H1 (cell line): Measurements from ENCODE around the gene EVA1C. TPM values are rescaled to one million over a fixed set of nuclear protein-coding genes. Genes with fewer than 3 reads are reported as not detected.
"Not testable (repeated sequence)": the region's sequence is repeated elsewhere in the genome, so short reads cannot be mapped to it uniquely, and the experiment has no call there.

Experiments
- CTCF ChIA-PET: fragments of 300-600 bp; sonication (Branson Sonifier 250); formaldehyde crosslinking; loops from one replicate; lab custom pipeline; 2021; ENCODE audit not compliant: partially characterized antibody; lab: Charles Lee
- POLR2A ChIA-PET: fragments of 300-600 bp; sonication (Branson Sonifier 250); formaldehyde crosslinking; loops from one replicate; lab custom pipeline; 2021; ENCODE audit warnings: inconsistent platforms; ENCODE audit not compliant: partially characterized antibody; lab: Charles Lee
- DNase-seq, 2 experiments: peaks; one replicate each; pipeline versions ENCODE4 v3.0.0 to v3.0.0-alpha.2; 2010 to 2022; ENCODE audit warnings: low spot score in 2 of 2, low read depth in 1 of 2, mixed read lengths in 1 of 2
- FAIRE-seq: peaks from 2 replicates; lab custom pipeline; 2011; peaks lifted over from hg19 to GRCh38; lab: Jason Lieb, UNC
- H2AFZ ChIP-seq: 2 replicates; pipeline ENCODE4 v1.8.1; 2012; ENCODE audit warnings: low read length, inconsistent platforms
- H2AK5ac ChIP-seq: 2 replicates; pipeline ENCODE4 v1.6.1; 2013; ENCODE audit warnings: low read depth, low read length
- H2BK120ac ChIP-seq: replicated peaks from 2 replicates; pipeline ENCODE3; 2013; ENCODE audit warnings: low read depth, low read length, inconsistent platforms
- H2BK12ac ChIP-seq: 2 replicates; pipeline ENCODE4 v1.6.1; 2013; ENCODE audit warnings: low read depth, low read length
- H2BK15ac ChIP-seq: 2 replicates; pipeline ENCODE4 v1.6.1; 2013; ENCODE audit warnings: low read length
- H2BK20ac ChIP-seq: 2 replicates; pipeline ENCODE4 v1.6.1; 2013; ENCODE audit warnings: low read length
- H2BK5ac ChIP-seq: 2 replicates; pipeline ENCODE4 v1.6.1; 2013; ENCODE audit warnings: low read depth, low read length
- H3K14ac ChIP-seq: 2 replicates; pipeline ENCODE4 v1.6.1; 2013; ENCODE audit warnings: inconsistent platforms; ENCODE audit not compliant: insufficient read length
- H3K18ac ChIP-seq: 2 replicates; pipeline ENCODE4 v1.6.1; 2013; ENCODE audit warnings: low read length; ENCODE audit errors: extremely low read depth
- H3K23ac ChIP-seq: 2 replicates; pipeline ENCODE4 v1.6.1; 2013; ENCODE audit warnings: inconsistent platforms; ENCODE audit not compliant: insufficient read length
- H3K23me2 ChIP-seq: 2 replicates; pipeline ENCODE4 v1.6.1; 2013; ENCODE audit warnings: low read depth, low read length
- H3K27ac ChIP-seq: 2 replicates; pipeline ENCODE4 v1.6.1; 2011; ENCODE audit warnings: low read depth, low read length, inconsistent platforms
- H3K27me3 ChIP-seq, 4 experiments: replicated peaks in 1 of 4; 1 replicate in 1 of 4; 2 replicates in 3 of 4; pipeline versions ENCODE4 v1.6.1 to v1.8.1; 2011 to 2013; ENCODE audit warnings: low read length in 3 of 4, mild to moderate bottlenecking in 3 of 4, inconsistent platforms in 2 of 4, mixed read lengths in 2 of 4, moderate library complexity in 1 of 4; ENCODE audit not compliant: control insufficient read depth in 3 of 4, insufficient read depth in 3 of 4; ENCODE audit errors: extremely low read depth in 1 of 4
- H3K36me3 ChIP-seq, 4 experiments: 2 replicates each; pipeline versions ENCODE4 v1.6.1 to v1.8.1; 2011 to 2013; ENCODE audit warnings: mild to moderate bottlenecking in 4 of 4, low read length in 3 of 4, moderate library complexity in 2 of 4, control low read depth in 1 of 4, inconsistent platforms in 1 of 4; ENCODE audit not compliant: insufficient read depth in 4 of 4, control insufficient read depth in 2 of 4
- H3K4ac ChIP-seq: replicated peaks from 2 replicates; pipeline ENCODE3; 2013; ENCODE audit warnings: low read length, low read depth, mixed read lengths, inconsistent platforms; ENCODE audit not compliant: insufficient read length
- H3K4me1 ChIP-seq, 4 experiments: replicated peaks in 1 of 4; 1 replicate in 1 of 4; 2 replicates in 3 of 4; pipeline versions ENCODE4 v1.6.1 to v1.8.1; 2011 to 2013; ENCODE audit warnings: low read length in 3 of 4, inconsistent platforms in 2 of 4, mixed read lengths in 1 of 4; ENCODE audit not compliant: insufficient read depth in 4 of 4, control insufficient read depth in 3 of 4
- H3K4me2 ChIP-seq, 2 experiments: 2 replicates each; pipeline versions ENCODE4 v1.6.1 to v1.8.1; 2011 to 2013; ENCODE audit warnings: low read depth in 2 of 2, low read length in 2 of 2, control low read depth in 1 of 2, inconsistent platforms in 1 of 2, mild to moderate bottlenecking in 1 of 2; ENCODE audit not compliant: insufficient read depth in 1 of 2
- H3K4me3 ChIP-seq, 4 experiments: fragments of 200-600, 300-600 bp in 1 of 4; sonication (generic), shearing (Covaris generic), sonication (Bioruptor Twin) in 1 of 4; 2 replicates each; pipeline versions ENCODE4 v1.5.1 to v1.8.1; 2011 to 2016; ENCODE audit warnings: low read length in 4 of 4, low read depth in 3 of 4, control low read depth in 2 of 4, inconsistent platforms in 2 of 4, mild to moderate bottlenecking in 2 of 4, mixed read lengths in 1 of 4, moderate library complexity in 1 of 4; ENCODE audit not compliant: insufficient read depth in 2 of 4; ENCODE audit errors: extremely low read depth in 1 of 4
- H3K56ac ChIP-seq: replicated peaks from 2 replicates; pipeline ENCODE3; 2013; ENCODE audit warnings: low read depth, mild to moderate bottlenecking, mixed read lengths, low read length, inconsistent platforms; ENCODE audit not compliant: insufficient read length
- H3K79me1 ChIP-seq: 2 replicates; pipeline ENCODE4 v1.6.1; 2013; ENCODE audit warnings: low read depth, low read length, control low read depth
- H3K79me2 ChIP-seq, 2 experiments: 2 replicates each; pipeline versions ENCODE4 v1.6.1 to v1.8.1; 2012 to 2013; ENCODE audit warnings: low read length in 2 of 2, mild to moderate bottlenecking in 2 of 2, inconsistent platforms in 1 of 2; ENCODE audit not compliant: insufficient read depth in 2 of 2, control insufficient read depth in 1 of 2
- H3K9ac ChIP-seq, 4 experiments: replicated peaks in 1 of 4; 1 replicate in 1 of 4; 2 replicates in 3 of 4; pipeline versions ENCODE4 v1.6.1 to v1.8.1; 2011 to 2013; ENCODE audit warnings: low read depth in 3 of 4, low read length in 3 of 4, control low read depth in 2 of 4, mild to moderate bottlenecking in 2 of 4, moderate library complexity in 2 of 4, inconsistent platforms in 1 of 4; ENCODE audit errors: extremely low read depth in 1 of 4
- H3K9me3 ChIP-seq, 2 experiments: 2 replicates each; pipeline versions ENCODE4 v1.6.1 to v1.8.1; 2012 to 2013; ENCODE audit warnings: mild to moderate bottlenecking in 2 of 2, moderate library complexity in 2 of 2, control low read depth in 1 of 2, inconsistent platforms in 1 of 2, low read depth in 1 of 2, low read length in 1 of 2, mixed read lengths in 1 of 2; ENCODE audit not compliant: insufficient read depth in 2 of 2
- H4K20me1 ChIP-seq, 2 experiments: replicated peaks in 1 of 2; 2 replicates each; pipeline versions ENCODE3 to v1.8.1; 2011 to 2013; ENCODE audit warnings: inconsistent platforms in 2 of 2, low read length in 2 of 2, mild to moderate bottlenecking in 1 of 2; ENCODE audit not compliant: insufficient read depth in 2 of 2, control insufficient read depth in 1 of 2
- H4K5ac ChIP-seq: 2 replicates; pipeline ENCODE4 v1.6.1; 2013; ENCODE audit warnings: low read length, low read depth, mixed read lengths, inconsistent platforms; ENCODE audit not compliant: insufficient read length
- H4K8ac ChIP-seq: 2 replicates; pipeline ENCODE4 v1.8.0; 2013; ENCODE audit warnings: mild to moderate bottlenecking, moderate library complexity, low read length, inconsistent platforms; ENCODE audit not compliant: insufficient read depth; ENCODE audit errors: extremely low read depth
- H4K91ac ChIP-seq: replicated peaks from 2 replicates; pipeline ENCODE3; 2013; ENCODE audit warnings: low read length, mixed read lengths, inconsistent platforms; ENCODE audit not compliant: insufficient read length
- WGBS, 2 experiments: shearing (Covaris generic) in 1 of 2; methylation state at CpG; one replicate each; pipeline versions ENCODE4 v1.1.6 to v1.1.7; 2013 to 2015; ENCODE audit warnings: low lambda C conversion rate in 2 of 2, mixed read lengths in 2 of 2, inconsistent platforms in 1 of 2, low coverage in 1 of 2, missing lambda C conversion rate in 1 of 2; ENCODE audit not compliant: insufficient replicate concordance in 2 of 2, insufficient coverage in 1 of 2, insufficient read length in 1 of 2; ENCODE audit errors: extremely low coverage in 1 of 2, missing lambda C conversion rate in 1 of 2; 5-methylcytosine and 5-hydroxymethylcytosine counted together
- polyA plus RNA-seq, 7 experiments: library from polyadenylated mRNA; depleted of rRNA in 3 of 7; stranded (reverse) in 5 of 7; unstranded in 2 of 7; fragments of >200 nt in 5 of 7; fragments of 200-250 nt in 2 of 7; gene quantifications; 1 replicate in 5 of 7; 2 replicates in 1 of 7; 4 replicates in 1 of 7; pipeline versions ENCODE4 v1.2.1 to v1.2.3, GENCODE V29; 2011 to 2013; ENCODE audit warnings: missing spikeins in 2 of 7, mixed read lengths in 2 of 7
- total RNA-seq: library from RNA; stranded (reverse); fragmentation: NEBNext Ultra II Directional; extraction: Animal tissue kit (Norgen Biotek cat#: 25700); gene quantifications from 2 replicates; pipeline ENCODE4 v1.2.1, GENCODE V29; 2021

EVA1C gene
- total and polyA plus RNA-seq, 2 of the 8 experiments (the other 6 are each of a cell fraction or from before 2014, with no cell fraction given): 2.6 to 3.6 TPM

DNA sequence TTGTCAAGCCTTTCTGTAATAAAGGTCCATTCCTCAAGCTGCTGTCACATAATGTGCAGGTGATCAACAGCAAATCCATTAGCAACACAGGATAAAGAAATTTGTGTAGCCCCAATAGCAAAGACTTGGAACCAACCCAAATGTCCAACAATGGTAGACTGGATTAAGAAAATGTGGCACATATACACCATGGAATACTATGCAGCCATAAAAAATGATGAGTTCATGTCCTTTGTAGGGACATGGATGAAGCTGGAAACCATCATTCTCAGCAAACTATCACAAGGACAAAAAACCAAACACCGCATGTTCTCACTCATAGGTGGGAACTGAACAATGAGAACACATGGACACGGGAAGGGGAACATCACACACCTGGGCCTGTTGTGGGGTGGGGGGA, 130.6 kb downstream of the EVA1C start:
- H2BK15ac ChIP-seq, H2BK12ac ChIP-seq, H4K5ac ChIP-seq, H3K56ac ChIP-seq, H3K9me3 ChIP-seq, H3K18ac ChIP-seq, H3K4me2 ChIP-seq, H3K27ac ChIP-seq, CTCF ChIA-PET, POLR2A ChIA-PET, H4K8ac ChIP-seq, H2BK5ac ChIP-seq, H3K9ac ChIP-seq, FAIRE-seq, H3K27me3 ChIP-seq, H3K79me1 ChIP-seq, H3K14ac ChIP-seq, H2BK20ac ChIP-seq, H2AFZ ChIP-seq, H3K4ac ChIP-seq, H4K20me1 ChIP-seq, H3K23me2 ChIP-seq, H3K79me2 ChIP-seq, H3K4me3 ChIP-seq, H2BK120ac ChIP-seq, DNase-seq, H3K36me3 ChIP-seq, H3K23ac ChIP-seq, H4K91ac ChIP-seq, H3K4me1 ChIP-seq, H2AK5ac ChIP-seq: not testable (repeated sequence)
- WGBS, 2 experiments: no CpG with 5 or more reads among the region's 2 CpGs
